UCSD-AML1 (cell line): ENCODE results near the gene KATNAL2.
"Not testable (repeated sequence)": the region's sequence is repeated elsewhere in the genome, so short reads cannot be mapped to it uniquely, and the experiment has no call there.

Experiments
- DNase-seq: peaks from one replicate; lab custom pipeline; 2025; ENCODE audit not compliant: unreplicated experiment; lab: John Stamatoyannopoulos, UW

KATNAL2 gene

DNA sequence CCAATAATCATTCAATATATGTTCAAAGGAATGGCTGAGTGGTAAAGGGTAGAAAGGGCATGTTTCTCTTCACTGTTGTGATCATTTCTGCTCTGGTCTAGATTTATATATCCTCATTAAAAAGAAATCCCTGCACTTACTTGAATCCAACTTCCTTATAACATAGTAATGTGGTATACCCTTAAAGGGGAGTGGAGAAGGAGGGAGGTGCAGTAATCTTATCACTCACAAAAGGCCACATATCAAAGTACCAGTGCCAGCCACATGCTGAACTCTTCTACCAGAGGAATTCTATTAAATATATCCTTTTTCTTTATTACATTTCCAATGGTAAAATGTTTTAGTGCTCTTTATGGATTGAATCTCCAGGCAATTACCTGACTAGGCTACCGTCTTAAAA is 3.3 kb downstream of the KATNAL2 start:
- no peak for DNase-seq

DNA sequence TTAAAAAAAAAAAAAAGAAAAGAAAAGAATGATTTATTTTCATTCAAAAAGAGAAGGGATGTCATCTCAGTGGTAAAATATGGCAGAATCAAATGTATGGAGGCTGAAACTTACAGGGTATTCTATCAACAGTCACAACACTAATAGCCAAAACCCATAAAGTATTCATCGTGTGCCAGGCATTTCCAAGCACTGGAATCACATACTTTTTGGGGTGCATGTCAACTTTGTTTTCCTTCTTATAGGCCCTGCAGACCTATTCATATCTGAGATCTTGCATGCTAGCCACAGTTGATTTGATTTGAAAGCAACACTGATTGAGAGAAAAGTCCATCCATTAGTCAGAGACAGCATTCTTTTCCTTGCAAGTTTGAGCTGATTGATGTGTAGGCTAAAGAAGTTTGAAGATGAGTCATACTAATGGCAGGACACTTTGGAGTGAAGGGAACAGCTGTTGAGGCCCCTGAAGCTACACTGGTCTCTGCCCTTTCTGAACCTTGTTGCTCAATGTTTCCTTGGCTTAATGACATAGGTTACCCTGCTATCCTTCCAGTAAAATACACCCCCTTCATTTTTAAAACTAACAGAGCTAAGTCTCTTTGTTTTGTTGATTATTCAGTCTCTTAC is 22.0 kb downstream of the KATNAL2 start:
- no peak for DNase-seq

DNA sequence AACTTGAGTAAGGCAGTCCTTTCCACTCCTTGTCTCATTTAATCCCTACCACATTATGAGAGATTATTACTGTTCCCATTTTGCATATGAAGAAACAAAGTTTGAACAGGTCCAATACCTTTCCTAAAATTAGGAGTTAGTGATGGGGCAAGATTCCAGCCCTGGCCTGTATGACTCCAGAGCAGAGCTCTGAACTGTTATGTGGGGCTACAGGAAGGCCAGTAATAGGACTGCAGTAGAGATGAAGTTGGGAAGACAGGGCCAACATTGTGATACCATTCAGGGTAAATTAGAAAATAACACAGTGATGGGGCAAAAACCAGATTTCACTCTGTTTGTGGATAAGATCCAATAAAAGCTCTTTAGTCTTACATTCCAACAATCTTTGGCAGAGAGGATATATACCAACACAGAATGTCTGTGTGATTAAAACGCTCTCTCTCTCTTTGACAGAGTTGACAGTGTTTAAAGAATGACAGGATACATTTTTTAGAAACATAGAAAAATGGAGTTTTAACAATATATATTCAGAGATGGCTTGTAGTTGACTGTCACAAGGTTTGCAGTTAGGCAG is 22.7 kb downstream of the KATNAL2 start:
- no peak for DNase-seq

DNA sequence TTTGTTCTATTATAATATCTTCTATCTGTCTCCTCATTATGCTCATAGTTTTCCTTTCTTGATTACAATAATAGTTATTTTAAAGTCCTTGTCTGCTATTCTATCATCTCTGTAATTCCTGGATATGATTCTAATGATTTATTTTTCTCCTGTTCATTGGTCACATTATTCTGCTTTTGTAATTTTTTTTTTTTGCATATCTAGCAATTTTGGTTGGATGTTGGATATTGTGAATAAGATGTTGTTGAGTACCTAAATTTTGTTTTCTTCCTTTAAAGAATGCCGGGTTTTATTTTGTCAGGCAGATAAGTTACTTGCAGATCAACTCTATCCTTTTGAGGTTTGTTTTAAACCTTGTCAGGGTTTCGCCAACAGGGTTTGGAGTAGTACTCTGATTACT is 25.2 kb downstream of the KATNAL2 start:
- no peak for DNase-seq

DNA sequence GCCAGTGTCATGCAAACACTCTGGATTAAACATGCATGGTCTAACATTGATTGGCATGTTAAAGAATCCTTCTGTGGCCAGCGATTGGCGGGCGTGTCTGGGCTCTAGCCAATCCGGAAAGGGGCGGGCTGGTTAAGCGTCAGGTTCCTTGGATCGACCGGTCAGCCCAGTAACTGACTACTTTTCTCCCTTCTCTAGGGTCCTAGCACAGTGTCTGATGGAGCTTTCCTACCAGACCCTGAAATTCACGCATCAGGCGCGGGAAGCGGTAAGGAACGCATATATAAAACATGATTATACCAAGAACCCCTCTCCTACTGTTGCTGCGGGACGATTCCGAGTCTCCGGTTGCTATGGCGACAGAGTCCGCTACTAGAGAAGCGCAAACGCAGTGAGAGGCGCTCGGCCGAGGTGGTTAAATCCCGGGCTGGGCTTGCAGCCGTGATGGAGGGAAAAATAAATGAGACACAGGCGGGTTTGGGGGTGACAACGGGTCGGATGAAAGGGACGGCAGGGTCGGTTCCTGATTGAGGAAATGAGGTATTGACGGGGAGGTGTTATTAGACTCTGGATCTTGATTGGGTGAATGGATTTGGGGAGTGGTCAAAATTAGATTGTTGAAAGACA is 29.4 kb downstream of the KATNAL2 start:
- DNase-seq: peak; percentile 73

DNA sequence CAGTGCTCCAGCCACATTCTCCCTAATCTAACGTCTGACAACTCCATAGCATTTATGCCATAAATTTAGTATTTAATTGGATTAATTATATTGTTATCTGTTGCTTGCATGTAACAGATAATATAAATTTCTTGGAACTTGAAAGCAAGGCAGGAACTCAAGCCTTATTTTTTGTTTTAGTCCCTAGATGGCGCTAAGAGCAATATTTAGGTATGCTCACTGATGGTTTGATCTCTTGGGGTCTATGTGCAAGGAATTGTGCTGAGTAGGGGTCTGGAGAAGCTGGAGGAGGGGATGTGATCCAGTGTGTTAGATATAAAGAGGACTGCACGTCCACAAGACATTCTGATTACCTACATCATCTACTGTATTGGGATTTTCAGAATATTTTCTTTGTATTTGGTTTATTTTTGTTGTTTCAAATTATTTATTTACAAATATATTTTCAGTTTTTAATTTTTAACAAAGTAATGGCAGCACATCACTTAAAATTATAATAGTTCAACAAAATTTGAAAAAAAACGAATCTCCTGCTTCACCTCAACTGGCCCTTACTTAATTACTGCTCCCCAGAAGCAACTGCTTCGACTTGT is 32.8 kb downstream of the KATNAL2 start:
- no peak for DNase-seq

DNA sequence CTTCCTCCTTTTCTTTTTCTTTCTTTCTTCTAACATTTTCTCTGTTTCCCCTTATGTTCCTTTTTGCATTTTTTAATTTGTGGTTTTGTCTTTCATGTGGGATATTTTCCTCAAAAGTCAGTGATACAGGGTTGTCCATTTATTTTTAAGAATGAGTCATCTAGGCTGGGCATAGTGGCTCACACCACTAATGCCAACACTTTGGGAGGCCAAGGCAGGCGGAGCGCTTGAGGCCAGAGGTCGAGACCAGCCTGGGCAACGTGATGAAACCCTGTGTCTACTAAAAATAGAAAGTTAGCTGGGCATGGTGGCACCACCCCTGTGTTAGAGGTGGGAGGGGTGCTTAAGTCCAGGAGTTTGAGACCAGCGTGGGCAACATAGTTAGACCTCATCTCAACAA is 35.8 kb downstream of the KATNAL2 start:
- DNase-seq: no peak

DNA sequence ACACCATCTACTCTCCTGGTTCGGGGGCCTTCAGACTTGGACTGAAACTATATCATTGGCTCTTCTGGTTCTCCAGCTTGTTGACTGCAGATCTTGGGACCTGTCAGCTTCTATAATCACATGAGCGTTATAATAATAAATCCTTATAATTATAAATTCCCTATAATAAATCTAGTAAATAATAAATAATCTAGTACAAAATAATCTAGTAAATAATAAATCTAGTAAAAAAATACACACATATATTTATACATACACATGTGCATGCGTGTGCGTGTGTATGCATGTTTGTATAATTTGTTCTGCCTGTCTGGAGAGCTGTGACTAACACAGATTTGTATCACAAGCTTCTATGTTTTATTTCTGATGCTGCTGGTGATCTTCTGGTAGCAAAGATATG is 40.8 kb downstream of the KATNAL2 start:
- no peak for DNase-seq

DNA sequence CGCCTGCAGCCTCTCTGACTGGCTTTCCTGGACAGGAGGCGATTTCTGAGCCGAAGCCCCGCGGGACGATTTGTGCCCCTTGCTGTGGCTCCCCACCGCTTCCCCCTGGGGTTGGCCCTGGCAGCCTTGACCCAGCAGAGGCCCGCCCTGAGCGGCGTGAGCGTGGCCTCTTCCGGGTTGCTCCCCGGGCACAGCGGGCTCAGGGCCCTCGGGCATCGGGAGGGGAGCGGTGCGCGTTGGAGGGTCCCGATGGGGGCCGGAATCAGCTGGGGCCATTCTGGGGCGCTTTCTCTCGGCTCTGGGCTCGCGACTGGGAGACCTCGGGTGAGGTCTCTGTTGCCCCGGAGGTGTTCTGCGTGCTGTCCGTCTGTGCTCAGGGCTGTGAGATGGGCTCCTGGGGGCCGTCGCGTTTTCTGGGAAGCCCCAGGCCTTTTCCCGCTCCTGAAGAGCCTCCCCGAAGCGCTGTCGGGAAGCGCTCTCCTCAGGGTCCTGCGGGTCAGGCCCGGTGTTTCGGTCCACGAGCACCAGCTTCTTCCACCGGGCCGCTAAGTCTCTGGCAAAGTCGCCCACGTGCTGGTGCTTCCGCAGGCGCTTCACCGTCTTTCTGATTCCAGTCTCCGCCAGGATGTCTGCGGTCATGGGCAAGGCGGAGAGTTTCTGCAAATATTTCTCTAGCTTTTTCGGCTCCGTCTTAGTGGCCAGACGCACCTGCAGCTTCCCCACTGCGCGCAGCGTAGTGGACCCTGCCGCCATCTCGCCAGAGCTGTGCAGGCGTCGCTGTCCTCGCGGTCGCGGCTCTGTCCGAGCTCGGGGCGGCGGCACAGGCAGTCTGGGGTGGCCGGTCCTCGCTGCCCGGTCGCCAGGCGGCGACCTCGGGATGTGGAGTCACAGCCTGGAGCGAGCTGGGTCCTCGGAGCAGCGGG is 46.5 kb downstream of the KATNAL2 start:
- not testable (repeated sequence) for DNase-seq

DNA sequence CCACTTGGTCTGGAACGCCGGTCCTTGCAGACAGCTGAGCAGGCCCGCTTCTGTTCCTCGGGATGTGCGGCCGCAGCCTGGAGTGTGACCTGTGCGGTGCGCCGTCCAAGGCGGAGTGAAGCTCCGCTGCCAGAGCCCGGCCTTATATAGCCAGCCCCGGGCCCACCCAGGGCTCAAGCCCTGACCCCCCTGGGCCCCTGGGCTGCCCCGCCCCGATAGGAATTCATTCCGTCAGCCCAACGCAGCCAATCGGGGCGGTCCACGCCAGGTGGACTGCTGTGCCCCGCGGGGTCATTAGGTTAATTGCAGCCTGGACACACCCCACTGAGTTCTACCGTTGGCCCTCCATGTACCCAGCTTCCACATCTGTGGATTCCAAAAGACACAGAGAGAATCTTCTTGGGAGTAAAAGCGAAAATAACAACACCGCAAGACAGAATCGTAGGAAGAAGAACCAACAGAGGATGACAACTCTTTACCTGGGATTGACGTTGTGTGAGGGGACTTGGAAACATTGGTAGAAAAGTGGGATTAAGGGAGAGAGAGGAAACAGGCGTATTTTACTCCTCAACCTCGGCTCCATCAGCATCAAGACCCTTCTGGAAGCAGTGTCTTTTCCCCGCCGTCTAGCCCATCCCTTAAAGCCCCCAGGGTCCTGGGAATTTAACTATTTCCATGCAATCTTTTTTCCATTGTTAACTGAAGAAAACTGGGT is 47.3 kb downstream of the KATNAL2 start:
- not testable (repeated sequence) for DNase-seq

DNA sequence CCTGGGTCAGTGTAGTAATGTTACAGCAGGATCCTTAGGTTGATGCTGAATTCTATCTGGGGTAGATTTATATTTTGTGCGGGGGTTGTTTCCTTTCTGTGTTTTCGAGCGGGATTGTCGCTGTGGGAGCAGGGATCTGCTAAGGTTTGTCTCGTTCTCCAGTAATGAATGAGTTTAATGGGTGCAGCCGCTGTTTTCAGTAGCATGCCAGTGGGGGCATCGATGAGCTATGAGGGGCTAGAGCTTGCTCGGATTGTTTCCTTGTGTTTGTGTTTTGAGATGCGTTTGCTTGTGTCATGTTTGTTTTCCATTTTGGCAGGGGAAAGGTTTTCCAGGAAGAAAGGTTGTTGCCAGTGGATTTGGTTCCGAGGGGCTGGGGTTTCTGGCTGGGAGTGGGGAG is 48.9 kb downstream of the KATNAL2 start:
- not testable (repeated sequence) for DNase-seq

DNA sequence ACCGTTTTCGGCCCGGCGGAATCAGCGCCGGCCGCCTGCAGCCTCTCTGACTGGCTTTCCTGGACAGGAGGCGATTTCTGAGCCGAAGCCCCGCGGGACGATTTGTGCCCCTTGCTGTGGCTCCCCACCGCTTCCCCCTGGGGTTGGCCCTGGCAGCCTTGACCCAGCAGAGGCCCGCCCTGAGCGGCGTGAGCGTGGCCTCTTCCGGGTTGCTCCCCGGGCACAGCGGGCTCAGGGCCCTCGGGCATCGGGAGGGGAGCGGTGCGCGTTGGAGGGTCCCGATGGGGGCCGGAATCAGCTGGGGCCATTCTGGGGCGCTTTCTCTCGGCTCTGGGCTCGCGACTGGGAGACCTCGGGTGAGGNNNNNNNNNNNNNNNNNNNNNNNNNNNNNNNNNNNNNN is 52.1 kb downstream of the KATNAL2 start:
- not testable (repeated sequence) for DNase-seq

DNA sequence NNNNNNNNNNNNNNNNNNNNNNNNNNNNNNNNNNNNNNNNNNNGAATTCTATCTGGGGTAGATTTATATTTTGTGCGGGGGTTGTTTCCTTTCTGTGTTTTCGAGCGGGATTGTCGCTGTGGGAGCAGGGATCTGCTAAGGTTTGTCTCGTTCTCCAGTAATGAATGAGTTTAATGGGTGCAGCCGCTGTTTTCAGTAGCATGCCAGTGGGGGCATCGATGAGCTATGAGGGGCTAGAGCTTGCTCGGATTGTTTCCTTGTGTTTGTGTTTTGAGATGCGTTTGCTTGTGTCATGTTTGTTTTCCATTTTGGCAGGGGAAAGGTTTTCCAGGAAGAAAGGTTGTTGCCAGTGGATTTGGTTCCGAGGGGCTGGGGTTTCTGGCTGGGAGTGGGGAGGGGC is 102.5 kb downstream of the KATNAL2 start:
- not testable (repeated sequence) for DNase-seq

DNA sequence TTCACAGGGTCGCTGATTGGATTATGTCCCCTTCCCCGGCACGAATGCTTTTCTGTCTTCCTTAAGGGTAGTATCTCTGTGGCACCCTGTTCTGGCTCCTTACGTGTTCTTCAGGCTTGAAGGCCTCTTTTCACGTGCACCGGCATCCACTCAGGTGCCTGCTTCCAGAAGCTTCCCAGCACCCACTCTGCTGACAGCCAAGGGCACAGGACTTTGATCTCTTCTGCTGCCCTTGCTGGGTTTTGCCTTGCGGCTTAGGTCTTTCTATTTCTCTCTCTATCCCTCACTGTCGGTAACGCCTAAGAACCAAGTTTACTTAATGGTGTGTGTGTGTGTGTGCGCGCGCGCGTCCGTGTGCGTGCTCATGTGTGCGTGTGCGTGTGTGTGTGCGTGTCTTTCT is 103.4 kb downstream of the KATNAL2 start:
- not testable (repeated sequence) for DNase-seq

DNA sequence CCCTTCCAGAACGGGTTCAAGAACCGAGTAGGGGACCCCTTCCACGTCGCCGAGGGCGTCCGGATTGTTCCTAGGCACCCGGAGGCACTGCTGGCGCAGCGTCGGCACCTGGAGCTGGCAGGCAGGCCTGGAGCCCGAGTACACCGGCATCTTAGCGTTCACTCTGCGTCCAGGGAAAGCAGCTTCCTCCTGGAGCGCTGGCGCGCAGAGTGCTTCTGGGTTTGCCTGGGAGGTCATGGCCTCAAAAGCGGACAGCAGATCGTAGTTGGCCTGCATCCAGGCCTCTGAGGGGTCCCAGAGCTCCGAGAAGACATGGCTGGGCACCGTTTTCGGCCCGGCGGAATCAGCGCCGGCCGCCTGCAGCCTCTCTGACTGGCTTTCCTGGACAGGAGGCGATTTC is 105.4 kb downstream of the KATNAL2 start:
- not testable (repeated sequence) for DNase-seq

DNA sequence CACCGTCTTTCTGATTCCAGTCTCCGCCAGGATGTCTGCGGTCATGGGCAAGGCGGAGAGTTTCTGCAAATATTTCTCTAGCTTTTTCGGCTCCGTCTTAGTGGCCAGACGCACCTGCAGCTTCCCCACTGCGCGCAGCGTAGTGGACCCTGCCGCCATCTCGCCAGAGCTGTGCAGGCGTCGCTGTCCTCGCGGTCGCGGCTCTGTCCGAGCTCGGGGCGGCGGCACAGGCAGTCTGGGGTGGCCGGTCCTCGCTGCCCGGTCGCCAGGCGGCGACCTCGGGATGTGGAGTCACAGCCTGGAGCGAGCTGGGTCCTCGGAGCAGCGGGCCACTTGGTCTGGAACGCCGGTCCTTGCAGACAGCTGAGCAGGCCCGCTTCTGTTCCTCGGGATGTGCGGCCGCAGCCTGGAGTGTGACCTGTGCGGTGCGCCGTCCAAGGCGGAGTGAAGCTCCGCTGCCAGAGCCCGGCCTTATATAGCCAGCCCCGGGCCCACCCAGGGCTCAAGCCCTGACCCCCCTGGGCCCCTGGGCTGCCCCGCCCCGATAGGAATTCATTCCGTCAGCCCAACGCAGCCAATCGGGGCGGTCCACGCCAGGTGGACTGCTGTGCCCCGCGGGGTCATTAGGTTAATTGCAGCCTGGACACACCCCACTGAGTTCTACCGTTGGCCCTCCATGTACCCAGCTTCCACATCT is 106.5 kb downstream of the KATNAL2 start:
- DNase-seq: not testable (repeated sequence)

DNA sequence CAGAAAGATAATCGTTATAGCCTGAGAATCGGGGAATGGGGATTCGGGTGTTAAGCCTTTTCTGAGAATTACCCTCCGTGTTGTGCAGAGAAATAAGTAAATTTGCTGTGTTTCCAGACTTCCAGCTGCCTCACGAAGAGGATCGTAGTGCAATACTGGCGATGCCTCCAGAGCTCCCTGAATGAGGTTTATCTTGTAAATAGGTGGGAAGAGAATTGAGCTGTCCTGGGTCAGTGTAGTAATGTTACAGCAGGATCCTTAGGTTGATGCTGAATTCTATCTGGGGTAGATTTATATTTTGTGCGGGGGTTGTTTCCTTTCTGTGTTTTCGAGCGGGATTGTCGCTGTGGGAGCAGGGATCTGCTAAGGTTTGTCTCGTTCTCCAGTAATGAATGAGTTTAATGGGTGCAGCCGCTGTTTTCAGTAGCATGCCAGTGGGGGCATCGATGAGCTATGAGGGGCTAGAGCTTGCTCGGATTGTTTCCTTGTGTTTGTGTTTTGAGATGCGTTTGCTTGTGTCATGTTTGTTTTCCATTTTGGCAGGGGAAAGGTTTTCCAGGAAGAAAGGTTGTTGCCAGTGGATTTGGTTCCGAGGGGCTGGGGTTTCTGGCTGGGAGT is 108.3 kb downstream of the KATNAL2 start:
- not testable (repeated sequence) for DNase-seq

DNA sequence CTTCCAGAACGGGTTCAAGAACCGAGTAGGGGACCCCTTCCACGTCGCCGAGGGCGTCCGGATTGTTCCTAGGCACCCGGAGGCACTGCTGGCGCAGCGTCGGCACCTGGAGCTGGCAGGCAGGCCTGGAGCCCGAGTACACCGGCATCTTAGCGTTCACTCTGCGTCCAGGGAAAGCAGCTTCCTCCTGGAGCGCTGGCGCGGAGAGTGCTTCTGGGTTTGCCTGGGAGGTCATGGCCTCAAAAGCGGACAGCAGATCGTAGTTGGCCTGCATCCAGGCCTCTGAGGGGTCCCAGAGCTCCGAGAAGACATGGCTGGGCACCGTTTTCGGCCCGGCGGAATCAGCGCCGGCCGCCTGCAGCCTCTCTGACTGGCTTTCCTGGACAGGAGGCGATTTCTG is 111.3 kb downstream of the KATNAL2 start:
- DNase-seq: not testable (repeated sequence)

DNA sequence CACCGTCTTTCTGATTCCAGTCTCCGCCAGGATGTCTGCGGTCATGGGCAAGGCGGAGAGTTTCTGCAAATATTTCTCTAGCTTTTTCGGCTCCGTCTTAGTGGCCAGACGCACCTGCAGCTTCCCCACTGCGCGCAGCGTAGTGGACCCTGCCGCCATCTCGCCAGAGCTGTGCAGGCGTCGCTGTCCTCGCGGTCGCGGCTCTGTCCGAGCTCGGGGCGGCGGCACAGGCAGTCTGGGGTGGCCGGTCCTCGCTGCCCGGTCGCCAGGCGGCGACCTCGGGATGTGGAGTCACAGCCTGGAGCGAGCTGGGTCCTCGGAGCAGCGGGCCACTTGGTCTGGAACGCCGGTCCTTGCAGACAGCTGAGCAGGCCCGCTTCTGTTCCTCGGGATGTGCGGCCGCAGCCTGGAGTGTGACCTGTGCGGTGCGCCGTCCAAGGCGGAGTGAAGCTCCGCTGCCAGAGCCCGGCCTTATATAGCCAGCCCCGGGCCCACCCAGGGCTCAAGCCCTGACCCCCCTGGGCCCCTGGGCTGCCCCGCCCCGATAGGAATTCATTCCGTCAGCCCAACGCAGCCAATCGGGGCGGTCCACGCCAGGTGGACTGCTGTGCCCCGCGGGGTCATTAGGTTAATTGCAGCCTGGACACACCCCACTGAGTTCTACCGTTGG is 112.4 kb downstream of the KATNAL2 start:
- DNase-seq: not testable (repeated sequence)
